Liver (tissue), 9 donors: Measurements from ENCODE around the gene MAP3K9. TPM values are rescaled to one million over a fixed set of nuclear protein-coding genes. Genes with fewer than 3 reads are reported as not detected.
"Not testable (repeated sequence)": the region's sequence is repeated elsewhere in the genome, so short reads cannot be mapped to it uniquely, and the experiment has no call there.

Experiments used
- DNase-seq: peaks from one replicate; pipeline ENCODE4 v3.0.0-alpha.2; 2017; ENCODE audit warnings: low spot score
- H3K27ac ChIP-seq, 2 donors: one replicate each; pipeline ENCODE4 v1.7.0; 2013; ENCODE audit warnings: inconsistent platforms in 2 of 2, low read length in 2 of 2, control low read depth in 1 of 2, low read depth in 1 of 2, mild to moderate bottlenecking in 1 of 2
- H3K27me3 ChIP-seq, 4 donors: one replicate each; pipeline versions ENCODE4 v1.6.1 to v1.7.0; 2013; ENCODE audit warnings: low read length in 3 of 4, inconsistent platforms in 1 of 4, mild to moderate bottlenecking in 1 of 4, moderate library complexity in 1 of 4; ENCODE audit not compliant: control insufficient read depth in 4 of 4, insufficient read depth in 4 of 4
- H3K36me3 ChIP-seq, 4 donors: one replicate each; pipeline versions ENCODE4 v1.6.1 to v1.7.0; 2013; ENCODE audit warnings: low read length in 3 of 4, mild to moderate bottlenecking in 3 of 4, low read depth in 1 of 4, moderate library complexity in 1 of 4; ENCODE audit not compliant: control insufficient read depth in 4 of 4, insufficient read depth in 3 of 4
- H3K4me1 ChIP-seq, 4 donors: one replicate each; pipeline versions ENCODE4 v1.6.1 to v1.7.0; 2013; ENCODE audit warnings: low read length in 3 of 4, mild to moderate bottlenecking in 3 of 4, moderate library complexity in 1 of 4; ENCODE audit not compliant: control insufficient read depth in 4 of 4, insufficient read depth in 4 of 4
- H3K4me3 ChIP-seq, 3 donors: one replicate each; pipeline versions ENCODE4 v1.6.1 to v1.7.0; 2013; ENCODE audit warnings: low read length in 3 of 3, control low read depth in 1 of 3, low read depth in 1 of 3, mild to moderate bottlenecking in 1 of 3
- H3K9ac ChIP-seq, 2 donors: one replicate each; pipeline ENCODE4 v1.7.0; 2013; ENCODE audit warnings: low read length in 2 of 2, mild to moderate bottlenecking in 2 of 2, moderate library complexity in 2 of 2, control low read depth in 1 of 2, low read depth in 1 of 2
- H3K9me3 ChIP-seq, 4 donors: one replicate each; pipeline versions ENCODE4 v1.6.1 to v1.7.0; 2013; ENCODE audit warnings: low read length in 3 of 4; ENCODE audit not compliant: control insufficient read depth in 4 of 4
- FOXA1 ChIP-seq: IDR thresholded peaks from 2 replicates; pipeline ENCODE4 v1.6.1; 2016; ENCODE audit warnings: antibody characterized with exemption
- FOXA2 ChIP-seq: IDR thresholded peaks from 2 replicates; pipeline ENCODE4 v1.6.1; 2016; ENCODE audit warnings: antibody characterized with exemption
- GABPA ChIP-seq, 2 donors: IDR thresholded peaks in 1 of 2; conservative IDR thresholded peaks in 1 of 2; 2 replicates each; pipeline ENCODE4 v1.6.1; 2016; ENCODE audit warnings: antibody characterized with exemption in 2 of 2, mild to moderate bottlenecking in 1 of 2, moderate library complexity in 1 of 2
- HNF4A ChIP-seq, 2 donors: conservative IDR thresholded peaks; 2 replicates each; pipeline ENCODE4 v1.6.1; 2016; ENCODE audit warnings: antibody characterized with exemption in 2 of 2, mild to moderate bottlenecking in 2 of 2
- JUND ChIP-seq, 2 donors: IDR thresholded peaks; 2 replicates each; pipeline ENCODE4 v1.6.1; 2016; ENCODE audit warnings: antibody characterized with exemption in 2 of 2
- NR2F2 ChIP-seq: IDR thresholded peaks from 2 replicates; pipeline ENCODE4 v1.6.1; 2016; ENCODE audit warnings: antibody characterized with exemption
- RAD21 ChIP-seq, 2 donors: IDR thresholded peaks; 2 replicates each; pipeline ENCODE4 v1.6.1; 2016; ENCODE audit warnings: antibody characterized with exemption in 2 of 2, mild to moderate bottlenecking in 2 of 2
- RXRA ChIP-seq, 2 donors: IDR thresholded peaks; 2 replicates each; pipeline ENCODE4 v1.6.1; 2017 to 2018; ENCODE audit warnings: antibody characterized with exemption in 2 of 2, mild to moderate bottlenecking in 1 of 2
- YY1 ChIP-seq: IDR thresholded peaks from 2 replicates; pipeline ENCODE4 v1.6.1; 2016; ENCODE audit warnings: antibody characterized with exemption, mild to moderate bottlenecking
- WGBS: extraction: QIAGEN DNeasy Blood & Tissue Kit; methylation state at CpG from one replicate; pipeline ENCODE4 v1.1.7; 2013; 5-methylcytosine and 5-hydroxymethylcytosine counted together
- polyA plus RNA-seq, 2 donors: library from polyadenylated mRNA; stranded (reverse) in 1 of 2; unstranded in 1 of 2; fragments of 200-250 nt in 1 of 2; fragments of >200 nt in 1 of 2; fragmentation: Nextera tagmentation in 1 of 2; extraction: Ambion mirVana in 1 of 2; gene quantifications; one replicate each; pipeline versions ENCODE4 v1.2.1 to v1.2.3, GENCODE V29; 2013 to 2015
- total RNA-seq, 2 donors: library from RNA; depleted of rRNA; stranded (reverse); fragments of >200 nt; gene quantifications; one replicate each; pipeline ENCODE4 v1.2.3, GENCODE V29; 2014
- TF ChIP-seq, protein P1 (sequence below): IDR thresholded peaks from 2 replicates; pipeline ENCODE4 v1.6.1; 2016; ENCODE audit warnings: antibody characterized with exemption
- TF ChIP-seq, protein P2 (sequence below): IDR thresholded peaks from 2 replicates; pipeline ENCODE4 v1.6.1; 2016; ENCODE audit warnings: antibody characterized with exemption, mild to moderate bottlenecking
- TF ChIP-seq, protein P3 (sequence below): fragments of 150-350 bp; IDR thresholded peaks from 2 replicates; pipeline ENCODE4 v1.5.1; 2017; ENCODE audit warnings: improper control_type of control experiment, low read depth, low read length; ENCODE audit not compliant: missing input control
- TF ChIP-seq, protein P4 (sequence below): IDR thresholded peaks from 2 replicates; pipeline ENCODE4 v1.6.1; 2016; ENCODE audit warnings: antibody characterized with exemption
- donor health status: healthy.
- donor health status: healthy.
- donor health status: healthy.
- donor health status: healthy.
- donor health status: healthy.

The MAP3K9 gene
- total and polyA plus RNA-seq, 4 donors: 0.65 to 5.2 (median 0.80) TPM

DNA sequence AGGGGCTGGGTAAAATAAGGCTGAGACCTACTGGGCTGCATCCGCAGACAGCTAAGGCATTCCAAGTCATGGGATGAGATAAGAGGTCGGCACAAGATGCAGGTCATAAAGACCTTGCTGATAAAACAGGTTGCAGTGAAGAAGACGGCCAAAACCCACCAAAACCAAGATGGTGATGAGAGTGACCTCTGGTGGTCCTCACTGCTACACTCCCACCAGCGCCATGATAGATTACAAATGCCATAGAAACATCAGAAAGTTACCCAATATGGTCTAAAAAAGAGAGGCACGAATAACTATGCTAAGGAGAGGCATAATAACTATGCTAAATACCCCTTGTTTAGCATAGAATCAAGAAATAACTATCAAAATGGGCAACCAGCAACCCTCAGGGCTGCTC, 46.2 kb upstream of the MAP3K9 start:
- no peak for DNase-seq
- H3K36me3 ChIP-seq: no peaks in the 10 kb centered on the region
- 68% methylated on average over 5 of the region's 5 CpGs for WGBS
- H3K4me3 ChIP-seq: no peak overlapping the region
- H3K27me3 ChIP-seq: no peaks in the 10 kb centered on the region
- H3K9ac ChIP-seq: no peak overlapping the region
- no peaks in the 10 kb centered on the region for H3K9me3 ChIP-seq
- no peak overlapping the region for H3K27ac ChIP-seq
- H3K4me1 ChIP-seq: no peaks in the 10 kb centered on the region
- TF ChIP-seq YY1 (no peak), JUND (IDR thresholded peaks at IDR 0.05) (no peak), HNF4A (conservative IDR thresholded peaks at IDR 0.05) (no peak), NR2F2 (no peak), GABPA (IDR thresholded peaks at IDR 0.05 in 1 of 2, conservative IDR thresholded peaks at IDR 0.05 in 1 of 2) (no peak), FOXA1 (no peak), RAD21 (IDR thresholded peaks at IDR 0.05) (no peak), FOXA2 (no peak)
- TF ChIP-seq, protein P1, sequence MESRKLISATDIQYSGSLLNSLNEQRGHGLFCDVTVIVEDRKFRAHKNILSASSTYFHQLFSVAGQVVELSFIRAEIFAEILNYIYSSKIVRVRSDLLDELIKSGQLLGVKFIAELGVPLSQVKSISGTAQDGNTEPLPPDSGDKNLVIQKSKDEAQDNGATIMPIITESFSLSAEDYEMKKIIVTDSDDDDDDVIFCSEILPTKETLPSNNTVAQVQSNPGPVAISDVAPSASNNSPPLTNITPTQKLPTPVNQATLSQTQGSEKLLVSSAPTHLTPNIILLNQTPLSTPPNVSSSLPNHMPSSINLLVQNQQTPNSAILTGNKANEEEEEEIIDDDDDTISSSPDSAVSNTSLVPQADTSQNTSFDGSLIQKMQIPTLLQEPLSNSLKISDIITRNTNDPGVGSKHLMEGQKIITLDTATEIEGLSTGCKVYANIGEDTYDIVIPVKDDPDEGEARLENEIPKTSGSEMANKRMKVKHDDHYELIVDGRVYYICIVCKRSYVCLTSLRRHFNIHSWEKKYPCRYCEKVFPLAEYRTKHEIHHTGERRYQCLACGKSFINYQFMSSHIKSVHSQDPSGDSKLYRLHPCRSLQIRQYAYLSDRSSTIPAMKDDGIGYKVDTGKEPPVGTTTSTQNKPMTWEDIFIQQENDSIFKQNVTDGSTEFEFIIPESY: no peak
- TF ChIP-seq, protein P2, sequence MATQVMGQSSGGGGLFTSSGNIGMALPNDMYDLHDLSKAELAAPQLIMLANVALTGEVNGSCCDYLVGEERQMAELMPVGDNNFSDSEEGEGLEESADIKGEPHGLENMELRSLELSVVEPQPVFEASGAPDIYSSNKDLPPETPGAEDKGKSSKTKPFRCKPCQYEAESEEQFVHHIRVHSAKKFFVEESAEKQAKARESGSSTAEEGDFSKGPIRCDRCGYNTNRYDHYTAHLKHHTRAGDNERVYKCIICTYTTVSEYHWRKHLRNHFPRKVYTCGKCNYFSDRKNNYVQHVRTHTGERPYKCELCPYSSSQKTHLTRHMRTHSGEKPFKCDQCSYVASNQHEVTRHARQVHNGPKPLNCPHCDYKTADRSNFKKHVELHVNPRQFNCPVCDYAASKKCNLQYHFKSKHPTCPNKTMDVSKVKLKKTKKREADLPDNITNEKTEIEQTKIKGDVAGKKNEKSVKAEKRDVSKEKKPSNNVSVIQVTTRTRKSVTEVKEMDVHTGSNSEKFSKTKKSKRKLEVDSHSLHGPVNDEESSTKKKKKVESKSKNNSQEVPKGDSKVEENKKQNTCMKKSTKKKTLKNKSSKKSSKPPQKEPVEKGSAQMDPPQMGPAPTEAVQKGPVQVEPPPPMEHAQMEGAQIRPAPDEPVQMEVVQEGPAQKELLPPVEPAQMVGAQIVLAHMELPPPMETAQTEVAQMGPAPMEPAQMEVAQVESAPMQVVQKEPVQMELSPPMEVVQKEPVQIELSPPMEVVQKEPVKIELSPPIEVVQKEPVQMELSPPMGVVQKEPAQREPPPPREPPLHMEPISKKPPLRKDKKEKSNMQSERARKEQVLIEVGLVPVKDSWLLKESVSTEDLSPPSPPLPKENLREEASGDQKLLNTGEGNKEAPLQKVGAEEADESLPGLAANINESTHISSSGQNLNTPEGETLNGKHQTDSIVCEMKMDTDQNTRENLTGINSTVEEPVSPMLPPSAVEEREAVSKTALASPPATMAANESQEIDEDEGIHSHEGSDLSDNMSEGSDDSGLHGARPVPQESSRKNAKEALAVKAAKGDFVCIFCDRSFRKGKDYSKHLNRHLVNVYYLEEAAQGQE: no peak

DNA sequence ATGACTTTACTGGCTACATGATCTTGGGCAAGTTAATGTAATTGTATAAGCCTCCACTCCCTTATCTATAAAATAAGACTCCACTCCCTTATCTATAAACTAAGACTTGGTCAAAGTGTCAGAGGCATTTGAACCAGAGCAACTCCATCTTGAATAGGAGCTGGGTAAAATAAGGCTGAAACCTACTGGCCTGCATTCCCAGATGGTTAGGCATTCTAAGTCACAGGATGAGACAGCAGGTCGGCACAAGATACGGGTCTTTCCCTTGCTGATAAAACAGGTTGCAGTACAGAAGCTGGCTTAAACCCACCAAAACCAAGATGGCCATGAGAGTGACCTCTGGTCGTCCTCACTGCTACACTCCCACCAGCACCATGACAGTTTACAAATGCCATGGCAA, 44.3 kb upstream of the MAP3K9 start:
- H3K4me3 ChIP-seq, DNase-seq: not testable (repeated sequence)
- 89% methylated on average over 3 of the region's 3 CpGs for WGBS

DNA sequence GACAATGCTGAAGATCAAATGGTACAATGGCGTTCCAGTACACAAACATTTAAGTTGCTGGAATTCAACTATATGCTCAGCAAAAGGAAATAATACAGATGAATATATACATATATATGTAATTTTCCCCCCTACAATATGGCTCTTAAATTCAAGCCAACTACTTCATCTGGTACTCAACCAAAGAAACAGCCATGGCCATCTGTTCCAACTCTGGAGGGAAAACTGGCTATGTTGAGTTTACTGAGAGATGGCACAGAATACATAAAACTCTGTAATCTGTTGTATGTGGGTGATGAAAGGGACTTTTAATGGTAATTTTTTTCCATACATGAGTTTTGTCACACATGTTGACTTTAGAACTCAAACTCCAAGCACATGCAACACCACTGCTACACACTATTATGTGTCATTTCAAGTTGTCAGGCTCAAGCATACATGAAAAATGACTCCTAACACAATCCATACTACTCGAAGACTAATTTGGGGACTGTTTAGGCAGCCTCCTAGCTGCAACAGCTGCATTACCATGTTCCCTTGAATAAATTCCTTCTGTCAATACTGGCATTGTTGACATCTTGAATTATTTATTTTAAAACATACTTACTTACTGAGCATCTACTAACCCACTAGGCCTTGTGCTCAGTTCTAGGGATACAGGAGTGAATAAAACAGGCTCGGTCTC, 38.2 kb upstream of the MAP3K9 start:
- Histone ChIP-seq H3K36me3 (no peaks in the 10 kb centered on the region), H3K9ac (no peak overlapping the region), H3K27me3 (no peaks in the 10 kb centered on the region), H3K4me1 (peaks cover 0 to 6% (median 0%) of the 10 kb centered on the region in 4 donors), H3K27ac (no peak overlapping the region), H3K9me3 (no peaks in the 10 kb centered on the region), H3K4me3 (no peak overlapping the region)
- no peak for DNase-seq
- 96% methylated on average over 3 of the region's 3 CpGs for WGBS
- TF ChIP-seq FOXA2 (no peak), FOXA1 (no peak), GABPA (IDR thresholded peaks at IDR 0.05 in 1 of 2, conservative IDR thresholded peaks at IDR 0.05 in 1 of 2) (no peak), RXRA (IDR thresholded peaks at IDR 0.05) (no peak)
- TF ChIP-seq, protein P3, sequence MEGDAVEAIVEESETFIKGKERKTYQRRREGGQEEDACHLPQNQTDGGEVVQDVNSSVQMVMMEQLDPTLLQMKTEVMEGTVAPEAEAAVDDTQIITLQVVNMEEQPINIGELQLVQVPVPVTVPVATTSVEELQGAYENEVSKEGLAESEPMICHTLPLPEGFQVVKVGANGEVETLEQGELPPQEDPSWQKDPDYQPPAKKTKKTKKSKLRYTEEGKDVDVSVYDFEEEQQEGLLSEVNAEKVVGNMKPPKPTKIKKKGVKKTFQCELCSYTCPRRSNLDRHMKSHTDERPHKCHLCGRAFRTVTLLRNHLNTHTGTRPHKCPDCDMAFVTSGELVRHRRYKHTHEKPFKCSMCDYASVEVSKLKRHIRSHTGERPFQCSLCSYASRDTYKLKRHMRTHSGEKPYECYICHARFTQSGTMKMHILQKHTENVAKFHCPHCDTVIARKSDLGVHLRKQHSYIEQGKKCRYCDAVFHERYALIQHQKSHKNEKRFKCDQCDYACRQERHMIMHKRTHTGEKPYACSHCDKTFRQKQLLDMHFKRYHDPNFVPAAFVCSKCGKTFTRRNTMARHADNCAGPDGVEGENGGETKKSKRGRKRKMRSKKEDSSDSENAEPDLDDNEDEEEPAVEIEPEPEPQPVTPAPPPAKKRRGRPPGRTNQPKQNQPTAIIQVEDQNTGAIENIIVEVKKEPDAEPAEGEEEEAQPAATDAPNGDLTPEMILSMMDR: no peak
- TF ChIP-seq, protein P4, sequence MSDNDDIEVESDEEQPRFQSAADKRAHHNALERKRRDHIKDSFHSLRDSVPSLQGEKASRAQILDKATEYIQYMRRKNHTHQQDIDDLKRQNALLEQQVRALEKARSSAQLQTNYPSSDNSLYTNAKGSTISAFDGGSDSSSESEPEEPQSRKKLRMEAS: no peak
- TF ChIP-seq, protein P1: no peak
- TF ChIP-seq, protein P2: no peak

More for the DNA sequence above, 44.3 kb upstream of the MAP3K9 start:
- H3K27ac ChIP-seq, H3K9ac ChIP-seq, H3K36me3 ChIP-seq, H3K9me3 ChIP-seq, H3K27me3 ChIP-seq, H3K4me1 ChIP-seq: not testable (repeated sequence)
